GM21515 (cell line): ENCODE measurements around the gene DUS2.
"Not testable (repeated sequence)": the region's sequence is repeated elsewhere in the genome, so short reads cannot be mapped to it uniquely, and the experiment has no call there.

Experiments
- ATAC-seq: cut with Tn5 transposase; IDR thresholded peaks from one replicate; pipeline ENCODE4 v1.9.1; 2021; ENCODE audit not compliant: unreplicated experiment

Gene DUS2

DNA sequence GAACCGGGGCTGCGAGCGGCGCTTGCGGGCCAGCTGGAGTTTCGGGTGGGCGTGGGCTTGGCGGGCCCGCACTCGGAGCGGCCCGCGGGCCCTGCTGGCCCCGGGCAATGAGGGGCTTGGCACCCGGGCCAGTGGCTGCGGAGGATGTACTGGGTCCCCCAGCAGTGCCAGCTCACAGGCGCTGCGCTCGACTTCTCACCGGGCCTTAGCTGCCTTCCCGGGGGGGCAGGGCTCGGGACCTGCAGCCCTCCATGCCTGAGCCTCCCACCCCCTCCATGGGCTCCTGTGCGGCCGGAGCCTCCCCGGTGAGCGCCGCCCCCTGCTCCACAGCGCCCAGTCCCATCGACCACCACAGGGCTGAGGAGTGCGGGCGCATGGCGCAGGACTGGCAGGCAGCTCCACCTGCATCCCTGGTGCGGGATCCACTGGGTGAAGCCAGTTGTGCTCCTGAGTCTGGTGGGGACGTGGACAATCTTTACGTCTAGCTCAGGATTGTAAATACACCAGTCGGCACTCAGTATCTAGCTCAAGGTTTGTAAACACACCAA, 24.8 kb upstream of the DUS2 start:
- ATAC-seq = not testable (repeated sequence)

- not testable (repeated sequence) for ATAC-seq
These were observed 24.1 kb upstream of the DUS2 start, which contains the start of gene DPEP2 for GRCh38 chr16:67998779-67999688. Gene DPEP2, minus strand, starts transcription at chr16:67999484. Its CDS starts 6,272 bp downstream, at chr16:67993212.

DNA sequence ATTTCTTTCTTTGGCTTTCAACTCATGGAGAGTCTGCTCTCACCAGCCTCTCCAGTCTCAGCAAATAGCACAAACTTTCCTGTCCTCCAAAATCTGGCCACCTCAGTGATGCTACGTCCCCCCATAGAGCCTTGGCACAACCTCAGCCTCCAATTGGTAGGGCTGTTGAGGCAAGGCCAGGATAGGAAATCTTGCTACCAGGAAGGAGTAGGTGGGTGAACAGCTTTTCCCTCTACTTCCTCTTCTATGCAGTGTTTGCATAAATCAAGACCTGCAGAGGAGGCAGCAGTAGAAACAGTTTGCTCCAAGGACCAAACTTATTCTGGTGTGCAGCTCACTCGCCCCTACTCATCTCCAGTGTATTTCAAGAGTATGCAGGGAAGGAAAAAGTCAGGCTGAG, 23.1 kb upstream of the DUS2 start:
- ATAC-seq = no peak

- no peak for ATAC-seq
These were observed 22.6 kb upstream of the DUS2 start for GRCh38 chr16:68000450-68000849.

DNA sequence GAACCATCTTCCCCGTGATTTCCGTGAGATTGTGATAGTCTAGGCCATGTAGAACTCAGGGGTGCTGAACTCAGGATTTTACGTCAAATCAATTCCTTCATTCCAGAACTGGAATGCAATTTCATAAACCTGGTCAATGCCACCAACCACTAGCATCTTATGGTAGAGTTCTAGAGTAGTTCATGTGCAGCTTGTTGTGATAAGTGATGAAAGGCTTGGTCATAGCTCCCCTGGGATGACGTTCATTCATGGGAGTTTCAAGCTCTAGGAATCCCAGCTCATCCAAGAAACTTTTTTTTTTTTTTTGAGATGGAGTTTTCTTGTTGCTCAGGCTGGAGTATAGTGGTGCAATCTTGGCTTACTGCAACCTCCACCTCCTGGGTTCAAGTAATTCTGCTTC, 20.1 kb upstream of the DUS2 start:
- no peak for ATAC-seq

GRCh38 chr16:68005211-68005610, 17.9 kb upstream of the DUS2 start:
- ATAC-seq = no peak

DNA sequence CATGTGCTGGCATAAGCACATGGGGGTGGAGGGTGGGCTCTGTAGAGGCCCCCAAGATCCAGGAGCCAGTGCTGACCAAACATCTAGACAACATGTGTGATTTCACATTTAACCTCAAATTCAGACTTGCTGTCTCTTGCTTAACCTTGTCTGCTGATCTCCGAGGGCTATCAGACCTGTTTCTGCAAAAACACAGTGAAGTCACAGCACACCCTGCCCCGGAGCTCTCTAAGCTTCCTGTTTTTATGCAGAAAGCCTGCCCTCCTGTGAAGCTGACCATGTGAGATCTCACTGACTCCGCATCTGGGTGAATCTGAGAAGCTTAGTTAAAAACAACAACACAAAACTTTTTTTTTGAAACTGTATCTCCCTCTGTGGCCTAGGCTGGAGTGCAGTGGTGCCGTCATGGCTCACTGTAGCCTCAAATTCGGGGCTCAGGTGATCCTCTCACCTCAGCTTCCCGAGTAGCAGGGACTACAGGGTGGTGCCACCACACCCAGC, 17.2 kb upstream of the DUS2 start:
- no peak for ATAC-seq

DNA sequence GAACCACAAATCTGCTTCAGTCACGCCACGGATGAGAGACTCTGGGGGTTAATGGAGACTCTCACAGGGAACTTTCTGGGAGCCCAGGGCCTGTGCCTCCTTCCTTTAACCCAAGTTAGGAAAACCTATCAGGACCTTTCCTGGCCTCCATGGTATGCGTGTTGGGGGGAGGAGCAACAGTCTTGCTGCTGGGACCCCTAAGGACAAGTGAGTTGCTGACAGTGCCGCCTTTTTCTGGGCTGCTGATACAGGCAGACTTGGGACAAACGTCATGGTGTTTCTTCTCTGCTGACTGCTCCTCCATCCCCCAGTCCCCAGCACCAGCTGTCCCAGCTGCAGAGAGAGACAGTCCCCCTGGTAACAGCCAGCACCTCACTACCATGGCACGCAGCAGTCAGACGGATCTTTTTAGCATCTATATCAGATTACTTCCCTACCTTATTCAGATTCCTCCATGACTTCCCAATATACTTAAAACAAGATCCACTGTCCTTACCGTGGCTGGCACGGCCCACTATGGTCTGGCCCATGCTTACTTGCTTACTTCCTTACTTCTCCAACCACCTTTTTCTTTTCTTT, 13.8 kb upstream of the DUS2 start:
- ATAC-seq = no peak

- ATAC-seq = not testable (repeated sequence)
These were observed 13.2 kb upstream of the DUS2 start for GRCh38 chr16:68009872-68010271.

- no peak for ATAC-seq
These were observed 9.6 kb upstream of the DUS2 start for GRCh38 chr16:68013440-68013839.

DNA sequence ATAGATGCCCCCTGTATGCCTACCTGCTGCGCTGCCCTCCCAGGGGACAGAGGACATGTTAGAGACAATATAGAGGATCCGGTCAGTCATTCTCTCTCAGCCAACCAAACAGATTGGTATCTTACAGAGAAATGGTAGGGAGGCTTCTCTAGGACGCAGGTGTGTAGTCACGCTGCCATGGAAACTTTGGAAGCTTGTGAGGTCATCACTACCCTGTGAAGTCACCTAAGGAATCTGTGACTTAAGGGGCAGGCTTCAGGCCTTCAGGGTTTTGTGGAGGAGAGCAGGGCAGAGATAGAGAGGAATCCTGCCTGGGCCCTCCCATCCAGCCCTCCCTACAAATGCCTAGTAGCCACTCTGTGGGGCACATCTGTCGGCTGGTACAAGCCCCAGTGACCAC, 7.4 kb upstream of the DUS2 start, which contains the start of gene DPEP2NB:
DPEP2NB (minus strand) TSS at position 231 of the 400 bp plus-strand sequence; CDS start at position 90, 141 bp downstream.
- ATAC-seq = no peak

GRCh38 chr16:68019167-68019680, 3.9 kb upstream of the DUS2 start:
- no peak for ATAC-seq

- no peak for ATAC-seq
These were observed 1.6 kb upstream of the DUS2 start for GRCh38 chr16:68021490-68021889.

DNA sequence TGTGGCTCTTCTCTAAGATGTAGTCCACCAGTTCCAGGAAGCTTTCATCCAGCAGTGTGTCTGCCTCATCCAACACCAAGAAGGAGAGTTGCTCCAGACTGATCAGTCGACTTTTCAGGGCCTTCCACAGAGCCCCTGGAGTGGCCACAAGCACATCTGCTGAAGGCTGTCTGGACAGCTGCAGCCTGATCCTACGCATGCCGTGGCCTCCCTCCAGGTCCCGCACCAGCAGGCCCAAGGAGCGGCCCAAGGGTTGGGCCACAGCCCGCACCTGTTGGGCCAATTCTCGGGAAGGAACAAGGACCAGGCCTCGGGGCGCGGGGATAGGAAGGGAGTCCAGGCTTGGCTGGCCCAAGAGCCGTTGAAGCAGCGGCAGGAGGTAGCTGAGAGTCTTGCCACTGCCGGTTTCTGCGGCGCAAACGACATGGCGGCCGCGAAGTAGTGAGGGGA, 781 bp upstream of the DUS2 start:
- peak; percentile 6 for ATAC-seq

DNA sequence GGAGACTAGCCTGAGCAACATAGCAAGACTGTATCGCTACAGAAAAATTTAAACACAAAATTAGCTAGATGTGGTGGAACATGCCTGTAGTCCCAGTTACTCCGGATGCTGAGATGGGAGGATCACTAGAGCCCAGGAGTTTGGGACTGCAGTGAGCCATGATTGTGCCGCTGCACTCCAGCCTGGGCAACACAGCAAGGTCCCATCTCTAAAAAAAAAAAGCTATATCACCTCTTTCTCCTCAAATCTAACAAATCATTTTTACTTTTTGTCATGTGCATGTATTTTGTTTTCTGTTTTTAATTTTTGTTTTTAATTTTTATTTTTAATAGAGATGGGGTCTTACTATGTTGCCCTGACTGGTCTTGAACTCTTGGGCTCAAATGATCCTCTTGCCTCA, 5.9 kb downstream of the DUS2 start:
- no peak for ATAC-seq

DNA sequence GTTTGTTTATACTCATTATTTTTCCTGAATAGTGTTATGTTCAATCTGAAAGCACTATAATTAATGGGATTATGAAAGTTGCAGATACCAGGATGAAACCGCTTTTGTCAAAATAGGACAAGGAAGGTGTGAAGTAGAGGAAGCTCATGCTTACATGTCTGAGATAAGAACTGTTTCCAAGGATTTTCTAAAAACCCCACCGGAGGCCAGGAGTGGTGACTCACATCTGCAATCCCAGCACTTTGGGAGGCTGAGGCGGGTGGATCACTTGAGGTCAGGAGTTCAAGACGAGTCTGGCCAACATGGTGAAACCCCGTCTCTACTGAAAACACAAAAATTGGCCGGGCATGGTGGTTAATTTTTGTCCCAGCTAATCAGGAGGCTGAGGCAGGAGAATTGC, 7.0 kb downstream of the DUS2 start:
- ATAC-seq = not testable (repeated sequence)

GRCh38 chr16:68031951-68032350, 8.9 kb downstream of the DUS2 start:
- ATAC-seq = no peak

DNA sequence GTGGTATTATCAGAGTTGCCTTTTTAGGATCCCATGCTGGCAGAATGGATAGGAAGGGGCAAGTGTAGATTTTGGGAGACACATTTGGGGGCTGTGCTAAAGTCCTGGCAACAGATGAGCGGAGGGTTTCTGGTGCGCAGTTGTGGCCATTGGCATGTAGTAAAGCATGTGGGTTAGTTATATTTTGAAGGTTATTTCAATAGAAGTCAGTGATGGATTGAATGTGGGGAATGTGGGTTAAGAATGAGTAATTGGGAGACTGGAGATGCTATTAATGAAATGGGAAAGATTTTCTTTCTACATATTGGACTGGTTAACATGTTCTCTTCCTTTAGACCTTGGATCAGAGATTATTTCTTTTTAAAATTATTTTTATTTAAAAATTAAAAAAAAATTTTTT, 10.0 kb downstream of the DUS2 start:
- ATAC-seq = no peak

DNA sequence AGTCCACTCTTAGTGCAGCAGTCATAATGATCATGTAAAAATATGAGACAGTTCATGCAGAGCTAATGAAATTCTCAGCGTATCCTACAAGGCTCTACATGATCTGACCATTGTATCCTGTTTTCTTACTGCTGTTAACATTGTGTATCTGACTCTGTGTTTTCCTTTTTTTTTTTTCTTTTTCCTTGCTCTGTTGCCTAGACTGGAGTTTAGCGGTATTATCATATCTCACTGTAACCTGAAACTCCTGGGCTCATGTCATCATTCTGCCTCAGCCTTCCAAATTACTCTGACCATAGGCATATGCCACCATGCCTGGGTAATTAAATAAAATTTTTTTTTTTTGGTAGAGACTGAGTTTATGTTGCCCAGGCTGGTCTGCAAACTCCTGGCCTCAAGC, 12.1 kb downstream of the DUS2 start:
- no peak for ATAC-seq

DNA sequence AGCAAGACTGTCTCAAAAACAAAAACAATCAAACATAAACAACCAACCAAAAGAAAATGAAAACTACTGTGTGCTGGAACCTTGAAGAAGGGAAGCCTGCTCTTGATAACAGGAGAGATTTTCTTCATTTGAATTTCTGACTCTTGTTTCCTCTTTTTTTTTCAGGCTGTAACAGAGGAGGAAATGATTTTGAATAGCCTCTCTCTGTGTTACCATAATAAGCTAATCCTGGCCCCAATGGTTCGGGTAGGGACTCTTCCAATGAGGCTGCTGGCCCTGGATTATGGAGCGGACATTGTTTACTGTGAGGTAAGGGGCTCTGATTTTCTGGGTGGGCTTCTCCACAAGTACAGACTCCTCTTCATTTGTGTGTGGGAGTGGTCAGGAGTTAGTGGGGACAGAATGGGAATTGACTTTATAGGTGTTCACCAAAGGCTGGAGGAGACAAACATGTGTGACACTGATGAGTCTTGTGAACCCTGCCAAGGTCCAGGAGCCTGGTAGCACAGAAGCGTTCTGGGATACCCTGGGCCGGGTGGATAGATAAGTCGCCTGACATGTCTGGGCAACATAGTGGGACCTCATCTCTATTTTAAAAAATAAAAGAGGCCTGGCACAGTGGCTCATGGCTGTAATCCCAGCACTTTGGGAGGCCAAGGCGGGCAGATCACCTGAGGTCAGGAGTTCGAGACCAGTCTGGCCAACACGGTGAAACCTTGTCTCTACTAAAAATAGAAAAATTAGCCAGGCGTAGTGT, 14.9 kb downstream of the DUS2 start:
- no peak for ATAC-seq
